Bone marrow (tissue), 2 donors: ENCODE results near the gene SCN5A.

Source experiments
- DNase-seq, 2 donors: peaks; one replicate each; lab custom pipeline; 2025; lab: John Stamatoyannopoulos, UW

SCN5A gene

DNA sequence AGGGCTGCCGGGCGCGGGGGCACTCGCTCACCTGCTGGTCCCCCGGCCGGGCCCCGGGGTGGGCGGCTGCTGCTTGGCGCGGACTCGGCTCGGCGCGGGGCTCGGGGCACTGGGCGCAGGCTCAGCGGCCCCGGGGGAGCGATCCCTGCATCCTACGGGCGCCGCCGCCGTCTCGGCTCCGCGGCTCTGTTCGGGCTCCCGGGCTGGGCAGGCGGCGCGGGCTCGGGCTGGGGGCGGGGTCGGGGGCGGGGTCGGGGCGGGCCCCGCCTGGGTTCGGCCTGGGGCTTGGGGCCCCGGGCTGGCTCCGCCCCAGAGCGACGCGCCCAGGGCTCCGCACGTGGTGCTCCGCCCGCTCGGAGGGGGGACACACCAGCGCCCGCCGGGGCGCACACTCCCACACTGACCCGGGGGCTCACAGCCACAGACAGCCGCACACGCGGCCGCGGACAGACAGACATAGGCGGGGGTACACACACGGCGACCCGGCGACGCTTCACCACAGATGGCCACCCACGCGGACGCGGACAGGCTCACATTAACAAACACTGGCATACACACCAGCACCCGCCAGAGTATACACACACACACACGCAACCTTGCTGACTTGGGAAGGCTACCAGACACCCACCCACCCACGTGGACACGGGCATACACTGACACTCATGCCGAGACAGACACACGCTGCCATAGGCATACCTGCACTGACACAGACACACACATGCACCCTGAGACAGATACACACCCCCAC, at the start of gene SCN5A:
Gene SCN5A (minus strand): TSS at position 188 of the 748 bp plus-strand sequence. CDS start 16,380 bp downstream, outside the sequence.
- no peak for DNase-seq

DNA sequence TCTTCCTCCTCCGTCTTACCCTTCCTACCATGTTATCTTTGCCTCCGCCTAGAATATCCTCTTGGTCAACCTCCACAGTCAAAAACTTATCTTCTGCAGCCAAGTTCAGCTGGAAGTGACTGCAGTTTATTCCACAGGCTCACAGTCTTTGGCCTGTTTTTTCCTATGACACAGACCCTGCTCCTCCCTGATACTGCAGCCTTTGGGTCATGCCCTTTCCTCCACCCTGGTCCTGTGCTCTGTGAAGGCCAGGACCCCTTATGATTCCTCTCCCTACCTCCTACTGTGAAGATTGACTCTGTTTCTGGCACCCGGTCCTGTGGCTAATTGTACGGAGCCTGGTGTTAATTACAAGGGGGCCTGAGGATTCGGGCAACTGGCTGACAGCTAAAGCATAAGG, 49.3 kb upstream of the SCN5A start:
- no peak for DNase-seq

DNA sequence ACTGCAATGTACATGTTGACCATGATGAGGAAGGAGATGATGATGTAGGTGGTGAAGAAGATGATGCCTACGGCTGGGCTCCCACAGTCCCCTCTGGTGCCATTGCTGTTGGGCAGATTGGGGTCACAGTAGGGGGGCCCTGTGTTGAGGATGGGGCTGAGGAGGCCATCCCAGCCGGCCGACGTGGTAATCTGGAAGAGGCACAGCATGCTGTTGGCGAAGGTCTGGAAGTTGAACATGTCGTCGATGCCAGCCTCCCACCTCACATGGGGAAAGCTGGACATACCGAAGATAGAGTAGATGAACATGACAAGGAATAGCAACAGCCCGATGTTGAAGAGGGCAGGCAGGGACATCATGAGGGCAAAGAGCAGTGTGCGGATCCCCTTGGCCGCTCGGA, 48.6 kb upstream of the SCN5A start:
- DNase-seq = no peak

DNA sequence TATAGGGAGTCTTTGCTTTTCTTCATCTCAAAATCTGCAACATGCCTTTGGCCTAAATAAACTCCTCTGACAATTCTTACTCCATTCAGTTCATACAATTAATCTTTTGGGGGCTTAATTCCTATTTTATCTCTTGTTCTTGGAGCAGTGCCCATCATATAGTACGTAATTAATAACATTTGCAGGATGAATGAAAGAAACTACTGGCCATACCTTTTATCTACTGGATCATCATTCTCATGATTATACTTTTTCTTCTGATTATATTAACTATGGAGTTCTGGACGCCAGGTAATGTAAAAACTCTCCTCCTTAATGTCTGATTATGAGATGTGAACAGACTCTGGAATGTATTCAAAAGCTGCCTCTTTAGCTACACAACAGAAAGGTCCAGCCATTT, 46.5 kb upstream of the SCN5A start:
- DNase-seq = no peak

DNA sequence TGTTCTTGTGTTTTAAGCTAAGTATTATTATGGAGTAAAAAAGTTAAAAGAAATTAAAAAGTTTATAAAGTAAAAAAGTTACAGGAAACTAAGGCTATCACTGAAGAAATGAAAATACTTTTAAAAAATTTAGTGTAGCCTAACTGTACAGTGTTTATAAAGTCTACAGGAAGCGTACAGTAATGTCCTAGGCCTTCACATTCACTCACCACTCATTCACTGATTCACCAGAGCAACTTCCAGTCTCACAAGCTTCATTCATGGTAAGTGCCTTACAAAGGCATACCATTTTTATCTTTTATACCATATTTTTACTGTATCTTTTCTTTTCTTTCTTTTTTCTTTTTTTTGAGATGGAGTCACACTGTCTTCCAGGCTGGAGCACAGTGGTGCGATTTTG, 40.7 kb upstream of the SCN5A start:
- DNase-seq = no peak

DNA sequence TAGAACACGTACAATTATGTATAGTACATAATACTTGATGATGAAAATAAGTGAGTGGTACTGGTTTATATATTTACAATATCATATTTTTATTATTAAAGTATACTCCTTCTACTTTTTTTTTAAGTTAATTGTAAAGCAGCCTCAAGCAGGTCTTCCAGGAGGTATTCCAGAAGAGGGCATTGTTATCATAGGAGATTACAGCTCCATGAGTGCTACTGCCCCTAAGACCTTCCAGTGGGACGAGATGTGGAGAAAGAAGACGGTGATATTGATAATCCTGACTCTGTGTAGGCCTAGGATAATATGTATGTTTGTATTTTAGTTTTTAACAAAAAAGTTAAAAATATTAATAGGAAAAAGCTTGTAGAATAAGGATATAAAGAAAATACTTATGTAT, 40.3 kb upstream of the SCN5A start:
- DNase-seq = no peak

DNA sequence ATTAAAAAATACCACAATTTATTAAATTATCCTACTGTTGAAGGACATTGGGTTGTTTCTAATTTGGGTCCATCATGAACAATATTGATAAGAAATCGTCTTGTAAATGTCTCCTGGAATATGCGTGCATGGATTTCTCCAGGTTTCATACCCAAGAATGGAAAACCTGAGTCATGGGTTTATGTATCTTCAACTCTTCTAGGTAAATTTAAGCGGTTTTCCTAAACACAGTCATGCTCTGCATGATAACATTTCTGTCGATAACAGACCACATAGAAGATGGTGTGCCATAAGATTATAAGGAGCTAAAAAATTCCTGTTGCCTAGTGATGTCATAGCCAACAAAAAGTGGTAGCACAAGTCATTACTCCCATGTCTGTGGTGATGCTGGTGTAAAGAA, 39.9 kb upstream of the SCN5A start:
- DNase-seq = no peak

DNA sequence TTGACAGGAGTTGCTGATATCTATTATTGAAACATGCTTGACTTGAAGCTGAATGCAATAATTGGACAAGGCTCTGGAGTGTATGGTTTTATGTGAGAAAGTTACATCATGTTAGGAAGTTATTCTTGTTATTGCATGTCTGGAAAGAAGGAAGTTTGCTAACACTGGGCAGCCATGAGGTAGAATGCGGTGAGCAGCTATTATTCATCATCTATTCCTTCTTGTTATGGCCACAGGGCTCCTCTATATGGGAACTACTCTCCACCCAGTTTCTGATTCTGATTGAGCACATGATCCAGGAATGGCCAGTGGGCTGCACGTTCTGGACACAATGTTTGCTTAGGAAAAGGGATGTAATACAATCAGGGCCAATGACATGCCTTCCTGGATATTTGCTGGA, 37.8 kb upstream of the SCN5A start:
- DNase-seq = no peak

DNA sequence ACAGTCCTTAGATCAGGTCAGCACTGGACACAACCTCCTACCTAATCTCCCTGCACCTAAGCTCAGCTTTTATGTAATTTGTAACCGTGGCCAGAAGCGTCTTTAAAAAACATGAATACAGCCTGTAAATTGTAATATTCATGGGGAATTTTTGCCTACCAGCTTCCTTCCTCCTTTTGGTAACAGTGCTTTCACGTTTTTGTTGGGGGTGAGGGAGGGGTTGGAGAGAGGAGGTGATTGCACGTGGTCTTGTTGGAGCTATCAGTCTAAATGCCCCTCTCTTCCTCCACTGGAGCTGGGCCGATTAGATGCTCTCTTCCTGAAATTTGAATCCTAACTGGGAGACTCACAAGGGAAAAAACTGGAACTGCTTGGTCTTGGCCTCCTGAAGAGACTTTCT, 35.1 kb upstream of the SCN5A start:
- DNase-seq = no peak

DNA sequence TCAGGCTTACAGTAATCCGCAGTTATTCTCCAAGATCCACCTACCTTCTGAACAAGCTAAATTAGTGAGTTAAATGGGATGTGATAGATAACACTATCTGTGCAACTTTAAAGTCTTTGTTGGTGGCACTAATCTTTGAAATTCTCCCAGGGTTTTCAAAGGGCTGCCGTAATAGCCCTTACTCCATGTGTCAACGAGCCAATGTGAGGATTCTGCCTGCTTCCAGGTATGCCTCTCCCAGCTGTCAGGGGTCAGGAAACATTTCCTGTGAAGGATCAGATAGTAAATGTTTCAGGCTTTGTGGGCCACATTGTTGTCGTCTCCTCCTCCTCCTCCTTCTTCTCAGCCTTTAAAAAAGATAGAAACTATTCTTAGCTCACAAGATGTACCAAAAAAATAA, 20.2 kb upstream of the SCN5A start:
- no peak for DNase-seq

DNA sequence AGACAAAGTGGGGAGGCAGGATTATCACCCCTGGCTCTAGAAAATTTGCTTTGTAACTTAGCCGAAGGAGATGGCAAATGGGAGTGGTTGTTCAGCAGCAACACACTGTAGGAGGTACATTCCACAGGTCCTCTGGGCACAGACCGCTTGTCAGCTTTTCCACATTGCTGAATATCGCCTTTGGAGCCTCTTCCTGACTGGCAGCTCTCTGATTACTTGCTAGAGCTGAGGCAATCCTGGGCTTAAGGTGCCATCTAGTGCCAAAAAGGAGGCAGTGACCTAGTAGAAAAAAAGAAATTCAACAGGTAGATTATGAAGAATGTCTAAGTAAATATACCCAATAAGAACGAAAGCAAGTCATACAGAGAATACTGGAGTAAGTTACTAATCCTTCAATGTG, 13.1 kb upstream of the SCN5A start:
- no peak for DNase-seq

DNA sequence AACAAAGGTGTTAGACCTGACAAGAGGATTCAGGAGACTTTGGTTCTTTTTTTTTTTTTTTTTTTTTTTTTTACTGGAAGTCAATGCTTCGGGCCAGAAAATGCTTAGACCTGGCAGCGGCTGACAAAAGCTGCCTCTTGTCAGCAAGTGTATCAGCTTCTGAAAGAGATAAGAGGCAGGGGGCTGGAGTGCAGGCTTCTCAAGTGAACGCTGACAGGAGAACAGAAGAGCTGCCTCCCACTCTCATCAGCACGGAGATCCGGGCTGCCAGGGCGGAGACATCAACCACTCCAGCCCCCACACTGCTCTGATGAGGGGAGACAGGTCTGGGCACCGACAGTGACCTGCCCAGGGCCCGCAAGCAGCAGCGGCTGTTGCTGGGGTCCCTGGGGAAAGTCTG, 9.4 kb upstream of the SCN5A start:
- no peak for DNase-seq

DNA sequence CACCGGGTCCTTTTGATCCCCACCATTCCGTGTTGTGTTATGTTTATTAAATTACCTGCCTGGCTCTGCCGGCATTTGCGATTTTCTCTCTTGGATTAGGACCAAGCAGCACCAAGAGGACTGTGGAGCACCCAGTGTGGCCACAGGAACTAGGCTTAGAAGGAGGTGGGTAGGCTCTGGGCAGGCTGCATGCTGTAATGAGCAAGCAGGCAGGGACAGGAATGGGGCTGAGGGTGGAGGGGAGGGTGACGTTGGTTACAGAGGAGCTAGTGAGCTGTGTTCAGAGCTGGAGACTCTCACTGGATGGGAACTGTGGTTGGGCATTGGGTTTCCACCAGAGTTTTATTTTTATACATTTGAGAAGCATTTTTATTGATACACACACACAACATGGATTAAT, 7.9 kb upstream of the SCN5A start:
- no peak for DNase-seq

DNA sequence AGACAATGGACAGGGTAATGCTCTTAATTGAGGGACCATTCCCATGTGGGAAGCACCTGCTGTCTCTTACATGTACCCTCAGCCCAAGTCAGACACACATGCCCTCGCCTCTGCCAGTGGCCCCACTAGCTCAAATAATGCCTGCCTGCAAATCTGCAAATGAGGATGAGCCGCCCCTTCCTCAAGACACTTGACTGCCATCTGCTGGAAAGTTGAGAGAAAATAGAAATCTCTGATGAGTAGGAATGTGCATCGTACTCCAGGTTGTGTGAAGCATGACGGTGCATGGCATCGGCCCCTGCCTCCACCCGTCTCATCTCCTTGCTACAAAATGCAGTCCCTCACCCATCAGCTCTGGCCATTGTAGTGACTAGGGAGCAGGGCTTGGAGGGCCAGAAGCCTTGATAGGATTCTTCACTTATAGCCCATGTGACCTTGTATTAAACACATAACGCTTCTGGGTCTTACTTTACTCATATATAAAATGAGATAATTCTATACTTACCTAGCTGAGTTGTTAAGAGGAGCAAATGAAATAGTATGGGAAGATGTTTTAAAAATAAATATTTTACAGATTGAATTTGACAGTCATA, 6.3 kb upstream of the SCN5A start:
- peak in 1 of 2 donors; percentile 12 for DNase-seq

DNA sequence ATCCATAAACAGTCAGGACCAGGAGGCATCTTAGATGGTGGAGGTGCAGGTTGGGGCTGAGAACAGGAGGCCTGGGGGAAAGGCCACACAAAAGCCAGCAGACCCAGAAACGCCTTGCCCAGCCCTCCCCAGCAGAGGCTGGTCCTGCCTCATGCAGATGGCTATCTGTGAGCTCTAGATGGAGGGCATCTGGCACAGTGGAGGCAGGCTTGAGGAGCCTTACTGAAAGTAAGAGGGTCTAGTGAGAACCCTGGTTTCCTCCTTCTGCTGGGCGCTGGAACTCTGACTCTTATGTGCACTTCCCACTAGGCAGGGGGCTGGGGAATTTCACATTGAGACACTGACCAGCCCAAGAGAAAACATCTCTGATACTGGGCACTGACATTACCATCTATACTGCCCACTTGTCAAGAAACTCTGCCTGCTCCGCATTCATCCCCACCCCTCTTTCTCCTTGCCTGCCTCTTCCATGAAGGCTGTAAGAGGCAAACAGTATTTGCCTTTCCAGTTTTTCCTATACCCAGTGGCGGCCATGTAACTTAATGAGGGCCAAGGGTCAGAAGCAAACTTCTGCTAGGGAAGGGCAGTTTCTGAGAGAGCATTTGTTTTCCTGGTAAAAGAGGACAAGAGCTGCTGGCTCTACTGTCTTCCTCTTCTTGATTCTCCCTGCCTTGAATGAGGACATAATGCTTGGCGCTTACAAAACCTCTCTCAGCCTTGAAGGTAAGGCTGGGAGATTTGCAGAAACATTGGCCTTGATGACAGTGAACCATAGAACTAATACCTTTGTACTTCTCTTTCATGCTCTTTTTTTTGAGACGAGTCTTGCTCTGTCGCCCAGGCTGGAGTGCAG, 4.4 kb upstream of the SCN5A start:
- no peak for DNase-seq

DNA sequence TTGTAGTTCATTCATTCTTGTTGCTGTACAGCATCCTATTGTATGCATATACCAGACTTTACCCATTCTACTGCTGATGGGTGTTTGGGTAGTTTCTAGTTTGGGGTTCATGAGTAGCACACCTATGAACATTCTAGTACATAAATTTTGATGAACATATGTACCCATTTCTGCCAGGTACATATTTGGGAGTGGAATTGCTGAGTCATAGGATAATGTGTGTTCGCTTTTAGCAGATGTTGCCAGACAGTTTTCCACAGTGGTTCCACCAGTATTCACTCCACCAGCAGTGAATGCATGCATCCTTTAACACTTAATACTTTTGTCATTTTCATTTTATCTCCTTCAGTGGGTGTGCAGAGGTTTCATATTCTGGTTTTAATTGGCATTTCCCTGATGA, 3.4 kb upstream of the SCN5A start:
- DNase-seq = no peak

DNA sequence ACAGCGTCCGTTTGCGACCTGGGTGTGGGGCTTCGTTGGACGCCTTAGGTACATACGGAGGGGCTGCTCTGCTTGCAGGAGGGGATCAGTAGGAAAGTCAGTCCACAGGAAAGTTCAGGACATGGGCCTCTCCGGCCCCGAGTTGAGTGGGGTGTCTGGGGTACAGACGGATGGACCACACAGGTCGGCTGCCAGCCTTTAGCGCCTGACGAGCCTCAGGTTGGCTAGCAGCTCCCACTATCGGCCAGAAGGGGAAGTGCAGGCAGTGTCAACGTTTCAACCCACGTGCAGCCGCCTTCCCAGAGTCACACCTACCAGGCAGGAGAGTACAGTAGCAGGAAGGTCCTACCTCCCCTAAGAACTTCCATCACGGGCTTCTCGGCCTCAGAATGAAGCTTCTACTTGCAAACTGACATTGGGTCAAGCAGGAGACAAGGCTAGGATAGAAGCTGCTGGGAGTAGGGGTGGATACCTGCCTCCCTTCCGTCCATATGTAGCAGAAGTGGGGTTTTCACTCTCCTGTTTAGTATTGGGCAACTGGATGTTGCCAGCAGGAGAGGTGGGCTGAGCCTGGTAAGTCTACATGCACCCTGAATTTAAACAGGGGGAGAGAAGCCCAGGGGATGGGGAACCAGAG, 1.8 kb upstream of the SCN5A start:
- DNase-seq = peak; percentile 11 to 18

DNA sequence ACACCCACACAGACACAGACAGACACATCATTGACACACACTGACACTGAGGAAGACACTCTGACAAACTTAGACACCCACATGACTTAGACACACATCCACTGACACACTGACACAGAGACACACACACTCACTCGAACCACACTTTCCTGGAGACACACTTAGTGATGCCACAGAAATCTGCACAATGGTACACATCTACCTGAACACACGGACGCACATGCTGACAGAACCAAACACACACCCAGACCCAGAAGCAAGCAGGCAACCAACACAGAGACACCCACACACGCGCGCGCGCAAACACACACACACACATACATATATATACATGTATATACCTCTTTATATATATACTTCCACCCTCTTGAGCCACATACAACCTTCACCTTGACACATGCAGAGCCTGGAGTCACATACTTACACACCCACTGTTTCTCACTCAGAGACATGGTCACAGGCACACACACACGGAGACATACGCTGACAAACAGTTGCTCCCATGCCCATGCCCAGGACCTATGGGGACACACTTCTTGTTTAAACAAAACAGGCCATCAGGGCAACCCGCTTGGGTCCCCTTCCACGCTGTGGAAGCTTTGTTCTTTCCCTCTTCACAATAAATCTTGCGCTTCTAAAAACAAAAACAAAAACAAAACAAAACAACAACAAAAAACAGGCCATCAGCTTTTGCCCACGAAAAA, 913 bp upstream of the SCN5A start:
- no peak for DNase-seq

DNA sequence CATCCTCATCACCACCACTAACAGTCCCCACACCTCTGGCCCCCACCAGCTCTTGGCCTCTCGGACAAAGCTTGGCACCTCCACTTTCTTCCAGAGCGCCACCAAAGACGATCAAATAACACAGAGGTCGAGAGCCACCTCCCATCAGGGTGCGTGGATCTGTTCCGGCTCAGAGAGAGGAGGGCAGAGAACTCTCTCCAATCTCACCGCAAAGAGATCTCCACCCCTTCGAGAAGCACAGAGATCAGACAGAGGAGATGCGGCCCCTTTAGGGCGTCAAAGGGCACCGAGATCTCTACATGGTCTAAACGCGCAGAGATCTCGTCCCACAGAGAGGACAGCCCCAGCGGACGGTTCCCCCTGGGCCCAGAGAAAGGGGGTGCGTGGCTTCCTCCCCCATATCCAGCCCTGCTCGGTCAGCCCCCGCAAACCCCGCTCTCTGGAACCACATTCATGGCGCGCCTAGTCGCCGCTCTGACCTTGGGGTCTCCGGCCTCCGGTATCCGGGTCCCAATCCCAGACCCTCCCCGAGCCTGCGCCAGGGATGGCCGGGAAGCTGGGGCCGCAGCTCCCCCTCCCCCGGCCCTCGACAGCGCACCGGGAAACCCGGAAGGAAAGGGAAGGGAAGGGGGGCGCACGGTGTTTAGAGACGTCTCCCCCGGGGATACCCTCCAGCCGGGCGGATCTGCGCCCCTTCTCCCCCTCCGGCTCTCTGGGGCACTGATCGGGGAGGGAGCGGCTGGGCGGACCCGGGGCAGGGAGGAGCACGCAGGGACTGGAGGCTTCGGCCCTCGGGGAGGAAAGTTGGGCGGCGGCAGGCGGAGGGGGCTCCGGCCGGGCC, 608 bp downstream of the SCN5A start:
- no peak for DNase-seq

DNA sequence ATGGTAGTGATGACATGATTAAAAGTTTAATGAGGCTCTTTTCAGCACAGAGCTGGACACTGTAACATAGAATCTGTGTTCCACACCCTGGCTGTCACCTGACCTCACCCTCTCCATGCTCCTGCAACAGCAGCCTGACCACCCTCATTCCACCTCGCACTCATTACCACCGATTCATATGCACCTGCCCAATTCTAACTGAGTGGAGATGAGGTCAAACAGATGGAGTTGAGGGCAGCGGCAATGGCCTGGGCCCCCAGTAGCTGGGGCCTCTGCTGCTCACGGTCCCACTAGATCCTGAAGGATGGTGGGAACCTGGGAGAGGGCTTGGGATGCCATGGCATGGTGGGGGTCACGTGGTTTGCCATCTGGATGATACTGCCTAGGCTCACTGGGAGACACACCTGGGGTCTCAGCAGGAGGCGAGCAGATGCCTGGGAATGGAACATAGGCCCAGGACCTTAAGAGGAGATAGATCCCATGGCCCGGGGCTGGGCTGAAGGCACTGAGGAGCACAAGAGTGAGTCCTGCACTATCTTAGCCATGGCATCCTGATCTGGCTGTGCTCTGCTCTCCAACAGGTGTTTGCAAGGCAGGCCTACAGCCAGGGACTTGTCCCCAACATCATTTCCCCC, 1.3 kb downstream of the SCN5A start:
- no peak for DNase-seq
